H9 (cell line): ENCODE measurements around the gene SOWAHC. TPM values are rescaled to one million over a fixed set of nuclear protein-coding genes. Genes with fewer than 3 reads are reported as not detected.

ENCODE experiments used
- DNase-seq: peaks from one replicate; pipeline ENCODE4 v3.0.0-alpha.2; 2017
- H2AFZ ChIP-seq: one replicate; pipeline ENCODE4 v1.6.1; 2013; ENCODE audit warnings: mild to moderate bottlenecking, low read length, control low read depth, moderate library complexity
- H2AK5ac ChIP-seq: 2 replicates; pipeline ENCODE4 v1.6.1; 2013; ENCODE audit warnings: low read length, control low read depth, mixed read lengths; ENCODE audit not compliant: insufficient read length
- H2BK120ac ChIP-seq: one replicate; pipeline ENCODE4 v1.6.1; 2013; ENCODE audit warnings: low read depth, mild to moderate bottlenecking, low read length, control low read depth, inconsistent platforms; ENCODE audit not compliant: poor library complexity, severe bottlenecking
- H2BK12ac ChIP-seq: 2 replicates; pipeline ENCODE4 v1.6.1; 2013; ENCODE audit warnings: low read length, control low read depth, mixed read lengths, low read depth; ENCODE audit not compliant: insufficient read length
- H2BK15ac ChIP-seq: 2 replicates; pipeline ENCODE4 v1.6.1; 2013; ENCODE audit warnings: low read depth, low read length, control low read depth
- H2BK20ac ChIP-seq: one replicate; pipeline ENCODE4 v1.6.1; 2013; ENCODE audit warnings: low read depth, mild to moderate bottlenecking, low read length, control low read depth, inconsistent platforms; ENCODE audit not compliant: poor library complexity, severe bottlenecking
- H2BK5ac ChIP-seq: 2 replicates; pipeline ENCODE4 v1.6.1; 2013; ENCODE audit warnings: low read length, control low read depth, mixed read lengths; ENCODE audit not compliant: insufficient read length
- H3K14ac ChIP-seq: 2 replicates; pipeline ENCODE4 v1.6.1; 2013; ENCODE audit warnings: low read length, control low read depth; ENCODE audit not compliant: insufficient read depth
- H3K18ac ChIP-seq: 2 replicates; pipeline ENCODE4 v1.6.1; 2013; ENCODE audit warnings: low read depth, mild to moderate bottlenecking, mixed read lengths, low read length, control low read depth; ENCODE audit not compliant: insufficient read length
- H3K23ac ChIP-seq: 2 replicates; pipeline ENCODE4 v1.6.1; 2013; ENCODE audit warnings: low read length, control low read depth, mixed read lengths, low read depth; ENCODE audit not compliant: insufficient read length
- H3K23me2 ChIP-seq: 2 replicates; pipeline ENCODE4 v1.6.1; 2013; ENCODE audit warnings: low read depth, mild to moderate bottlenecking, mixed read lengths, low read length, control low read depth; ENCODE audit not compliant: insufficient read length, poor library complexity, severe bottlenecking
- H3K27ac ChIP-seq: 2 replicates; pipeline ENCODE4 v1.5.1; 2013; ENCODE audit warnings: low read length, control low read depth, mixed read lengths, low read depth; ENCODE audit not compliant: insufficient read length
- H3K27me3 ChIP-seq: 2 replicates; pipeline ENCODE4 v1.6.1; 2013; ENCODE audit warnings: low read length, control low read depth, inconsistent platforms; ENCODE audit not compliant: insufficient read depth
- H3K4ac ChIP-seq: 2 replicates; pipeline ENCODE4 v1.6.1; 2013; ENCODE audit warnings: low read depth, mild to moderate bottlenecking, control low read depth, inconsistent platforms, low read length, moderate library complexity
- H3K4me1 ChIP-seq: 2 replicates; pipeline ENCODE4 v1.6.1; 2013; ENCODE audit warnings: low read length, control low read depth, inconsistent platforms; ENCODE audit not compliant: insufficient read depth
- H3K4me2 ChIP-seq: 2 replicates; pipeline ENCODE4 v1.6.1; 2013; ENCODE audit warnings: low read length, control low read depth, mixed read lengths; ENCODE audit not compliant: insufficient read length, insufficient read depth
- H3K56ac ChIP-seq: 2 replicates; pipeline ENCODE4 v1.6.1; 2013; ENCODE audit warnings: low read depth, mild to moderate bottlenecking, mixed read lengths, low read length, control low read depth; ENCODE audit not compliant: insufficient read length
- H3K79me1 ChIP-seq: 2 replicates; pipeline ENCODE4 v1.6.1; 2013; ENCODE audit warnings: low read depth, mild to moderate bottlenecking, moderate library complexity, low read length, control low read depth, inconsistent platforms; ENCODE audit not compliant: insufficient read depth, poor library complexity, severe bottlenecking
- H3K79me2 ChIP-seq: 2 replicates; pipeline ENCODE4 v1.6.1; 2013; ENCODE audit warnings: low read length, control low read depth, inconsistent platforms; ENCODE audit not compliant: insufficient read depth
- H3K9ac ChIP-seq: 2 replicates; pipeline ENCODE4 v1.6.1; 2013; ENCODE audit warnings: low read length, control low read depth, mixed read lengths; ENCODE audit not compliant: insufficient read length; ENCODE audit errors: extremely low read depth
- H3K9me3 ChIP-seq: one replicate; pipeline ENCODE4 v1.6.1; 2013; ENCODE audit warnings: low read depth, low read length, inconsistent platforms; ENCODE audit not compliant: control insufficient read depth
- H3T11ph ChIP-seq: one replicate; pipeline ENCODE4 v1.6.1; 2013; ENCODE audit warnings: mild to moderate bottlenecking, low read length, control low read depth, inconsistent platforms
- H4K20me1 ChIP-seq: one replicate; pipeline ENCODE4 v1.6.1; 2013; ENCODE audit not compliant: control insufficient read depth, insufficient read length, insufficient read depth
- H4K5ac ChIP-seq: 2 replicates; pipeline ENCODE4 v1.6.1; 2013; ENCODE audit warnings: low read depth, mild to moderate bottlenecking, mixed read lengths, low read length, control low read depth; ENCODE audit not compliant: insufficient read length
- H4K8ac ChIP-seq: replicated peaks from 2 replicates; pipeline ENCODE4 v1.6.1; 2013; ENCODE audit warnings: low read length, control low read depth, mixed read lengths, low read depth; ENCODE audit not compliant: insufficient read length
- H4K91ac ChIP-seq: 2 replicates; pipeline ENCODE4 v1.6.1; 2013; ENCODE audit warnings: low read depth, mild to moderate bottlenecking, moderate library complexity, mixed read lengths, low read length, control low read depth; ENCODE audit not compliant: insufficient read length
- H3K27ac Mint-ChIP-seq, 3 experiments: 2 replicates in 2 of 3; 3 replicates in 1 of 3; pipeline ENCODE4 v1.8.0; 2020 to 2021; ENCODE audit warnings: mixed read lengths in 3 of 3, mild to moderate bottlenecking in 1 of 3, moderate library complexity in 1 of 3
- H3K27me3 Mint-ChIP-seq: 2 replicates; pipeline ENCODE4 v1.8.0; 2021; ENCODE audit warnings: low read depth, mild to moderate bottlenecking, moderate library complexity, mixed read lengths
- H3K36me3 Mint-ChIP-seq, 3 experiments: 2 replicates in 2 of 3; 3 replicates in 1 of 3; pipeline ENCODE4 v1.8.0; 2020 to 2021; ENCODE audit warnings: low read depth in 3 of 3, mixed read lengths in 3 of 3; ENCODE audit not compliant: insufficient read depth in 1 of 3
- H3K4me1 Mint-ChIP-seq, 2 experiments: 2 replicates each; pipeline ENCODE4 v1.8.0; 2020; ENCODE audit warnings: mixed read lengths in 2 of 2
- H3K4me3 Mint-ChIP-seq, 2 experiments: 2 replicates in 1 of 2; 3 replicates in 1 of 2; pipeline ENCODE4 v1.8.0; 2020 to 2021; ENCODE audit warnings: mild to moderate bottlenecking in 2 of 2, mixed read lengths in 2 of 2, moderate library complexity in 1 of 2
- H3K9me3 Mint-ChIP-seq, 2 experiments: 2 replicates in 1 of 2; 3 replicates in 1 of 2; pipeline ENCODE4 v1.8.0; 2020; ENCODE audit warnings: mild to moderate bottlenecking in 2 of 2, mixed read lengths in 2 of 2, moderate library complexity in 1 of 2
- WGBS: extraction: QIAGEN DNeasy Blood & Tissue Kit; methylation state at CpG from one replicate; pipeline ENCODE4 v1.1.7; 2013; ENCODE audit warnings: missing lambda C conversion rate, low lambda C conversion rate, mixed read lengths; ENCODE audit not compliant: insufficient read length; ENCODE audit errors: extremely low coverage; 5-methylcytosine and 5-hydroxymethylcytosine counted together
- total RNA-seq: library from RNA; stranded (reverse); gene quantifications from 2 replicates; pipeline ENCODE4 v1.2.1, GENCODE V29; 2021
- TF ChIP-seq, protein P1 (sequence below): fragments of 200-600 bp; sonication (generic); conservative IDR thresholded peaks from 3 replicates; pipeline ENCODE4 v1.8.0; 2021; ENCODE audit warnings: antibody characterized with exemption, mild to moderate bottlenecking

The SOWAHC gene
- total RNA-seq, 1 experiment from 2014 or later: 20.1 TPM

DNA sequence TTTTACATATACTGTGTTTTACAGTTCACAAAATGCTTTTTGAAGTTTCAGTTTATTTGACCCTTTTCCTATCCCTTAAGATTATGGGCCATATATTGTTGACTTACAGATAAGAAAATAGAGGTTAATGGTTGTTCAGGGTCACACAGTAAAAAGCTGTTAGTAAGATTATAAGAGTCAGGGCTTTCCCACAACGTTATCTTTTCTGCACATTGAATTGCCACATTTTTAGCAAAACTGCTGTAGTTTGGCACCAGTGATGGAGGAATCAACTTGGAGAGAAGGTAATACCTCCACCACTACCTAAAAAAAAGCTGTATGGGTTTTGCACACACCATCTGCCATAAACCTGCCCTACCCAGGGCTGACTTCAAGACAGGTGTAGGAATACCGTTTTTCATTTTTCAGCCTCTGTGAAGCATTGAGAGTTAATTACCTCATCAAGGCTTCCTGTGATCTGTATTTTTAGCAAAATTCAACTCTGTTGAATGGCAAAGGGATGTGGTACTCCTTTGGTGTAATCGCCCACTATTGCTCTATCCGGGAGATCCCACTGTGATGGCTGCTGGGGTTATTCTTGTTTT lies 5.0 kb downstream of the SOWAHC start:
- H4K20me1 ChIP-seq: no peaks in the 10 kb centered on the region
- H3K4me1 ChIP-seq: no peaks in the 10 kb centered on the region; the same call in 1 of the 2 replicates
- H3K4ac ChIP-seq: no peak overlapping the region
- no peak overlapping the region for H2AFZ ChIP-seq
- H3K27me3 ChIP-seq: peaks cover 3% of the 10 kb centered on the region; the same call in 1 of the 2 replicates
- Mint-ChIP-seq H3K27me3 (peaks cover 7% of the 10 kb centered on the region; the same call in 1 of the 2 replicates), H3K4me1 (peaks cover 13 to 19% of the 10 kb centered on the region in 2 experiments), H3K36me3 (peaks cover 0 to 3% (median 0%) of the 10 kb centered on the region in 3 experiments; a peak in 1 of 7 replicates), H3K27ac (no peak overlapping the region), H3K4me3 (no peak overlapping the region), H3K9me3 (no peaks in the 10 kb centered on the region)
- no peak overlapping the region for H4K5ac ChIP-seq
- no CpG with 5 or more reads among the region's 4 CpGs for WGBS
- H3K79me1 ChIP-seq: no peaks in the 10 kb centered on the region
- H3K14ac ChIP-seq: no peak overlapping the region
- H2BK12ac ChIP-seq: no peak overlapping the region
- peaks cover 8% of the 10 kb centered on the region; the same call in 1 of the 2 replicates for H3K79me2 ChIP-seq
- no peaks in the 10 kb centered on the region for H3K9me3 ChIP-seq
- no peak for DNase-seq
- TF ChIP-seq, protein P1, sequence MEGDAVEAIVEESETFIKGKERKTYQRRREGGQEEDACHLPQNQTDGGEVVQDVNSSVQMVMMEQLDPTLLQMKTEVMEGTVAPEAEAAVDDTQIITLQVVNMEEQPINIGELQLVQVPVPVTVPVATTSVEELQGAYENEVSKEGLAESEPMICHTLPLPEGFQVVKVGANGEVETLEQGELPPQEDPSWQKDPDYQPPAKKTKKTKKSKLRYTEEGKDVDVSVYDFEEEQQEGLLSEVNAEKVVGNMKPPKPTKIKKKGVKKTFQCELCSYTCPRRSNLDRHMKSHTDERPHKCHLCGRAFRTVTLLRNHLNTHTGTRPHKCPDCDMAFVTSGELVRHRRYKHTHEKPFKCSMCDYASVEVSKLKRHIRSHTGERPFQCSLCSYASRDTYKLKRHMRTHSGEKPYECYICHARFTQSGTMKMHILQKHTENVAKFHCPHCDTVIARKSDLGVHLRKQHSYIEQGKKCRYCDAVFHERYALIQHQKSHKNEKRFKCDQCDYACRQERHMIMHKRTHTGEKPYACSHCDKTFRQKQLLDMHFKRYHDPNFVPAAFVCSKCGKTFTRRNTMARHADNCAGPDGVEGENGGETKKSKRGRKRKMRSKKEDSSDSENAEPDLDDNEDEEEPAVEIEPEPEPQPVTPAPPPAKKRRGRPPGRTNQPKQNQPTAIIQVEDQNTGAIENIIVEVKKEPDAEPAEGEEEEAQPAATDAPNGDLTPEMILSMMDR: no peak
- H4K8ac ChIP-seq: no peak overlapping the region
- no peak overlapping the region for H3K4me2 ChIP-seq
- no peak overlapping the region for H3T11ph ChIP-seq
- H2BK20ac ChIP-seq: no peak overlapping the region
- H3K23me2 ChIP-seq: peaks cover 14% of the 10 kb centered on the region
- H2AK5ac ChIP-seq: no peak overlapping the region
- no peak overlapping the region for H3K9ac ChIP-seq
- H4K91ac ChIP-seq: no peak overlapping the region
- no peak overlapping the region for H2BK5ac ChIP-seq
- H3K23ac ChIP-seq: no peak overlapping the region
- H2BK15ac ChIP-seq: no peak overlapping the region
- H3K56ac ChIP-seq: no peak overlapping the region
- no peak overlapping the region for H3K27ac ChIP-seq
- H3K18ac ChIP-seq: no peak overlapping the region
- H2BK120ac ChIP-seq: no peak overlapping the region
